HFFc6 (cell line): Measurements from ENCODE around the gene MEGF8. TPM values are rescaled to one million over a fixed set of nuclear protein-coding genes. Genes with fewer than 3 reads are reported as not detected.
A peak's percentile ranks its signal among the peaks of the same experiment; 100 is the strongest.

Experiments used
- DNase-seq: peaks from one replicate; pipeline ENCODE4 v3.0.0-alpha.2; 2018
- H3K27ac Mint-ChIP-seq: 2 replicates; pipeline ENCODE4 v1.8.0; 2020; ENCODE audit warnings: mild to moderate bottlenecking, mixed read lengths
- H3K27me3 Mint-ChIP-seq: 2 replicates; pipeline ENCODE4 v1.8.0; 2021; ENCODE audit warnings: mild to moderate bottlenecking, moderate library complexity, mixed read lengths; ENCODE audit not compliant: insufficient read depth
- H3K36me3 Mint-ChIP-seq: 2 replicates; pipeline ENCODE4 v1.8.0; 2021; ENCODE audit warnings: low read depth, mixed read lengths
- H3K4me1 Mint-ChIP-seq: 2 replicates; pipeline ENCODE4 v1.8.0; 2020; ENCODE audit warnings: low read depth, mixed read lengths
- H3K4me3 Mint-ChIP-seq: 2 replicates; pipeline ENCODE4 v1.8.0; 2020; ENCODE audit warnings: mild to moderate bottlenecking, moderate library complexity, mixed read lengths
- H3K9me3 Mint-ChIP-seq: 2 replicates; pipeline ENCODE4 v1.8.0; 2020; ENCODE audit warnings: mild to moderate bottlenecking, mixed read lengths
- total RNA-seq, 6 experiments: library from RNA; stranded (reverse); fragmentation: NEBNext Ultra II Directional; extraction: Animal tissue kit (Norgen Biotek cat#: 25700); gene quantifications; 2 replicates in 1 of 6; 3 replicates in 5 of 6; pipeline ENCODE4 v1.2.3, GENCODE V29; 2021
- TF ChIP-seq, protein P1 (sequence below): fragments of 200-600 bp; sonication (generic); IDR thresholded peaks from 2 replicates; pipeline ENCODE4 v1.5.0; 2021; ENCODE audit warnings: antibody characterized with exemption, mild to moderate bottlenecking

The MEGF8 gene
- total RNA-seq, 6 experiments from 2014 or later, result 17.7 to 23.6 (median 18.8) TPM

DNA sequence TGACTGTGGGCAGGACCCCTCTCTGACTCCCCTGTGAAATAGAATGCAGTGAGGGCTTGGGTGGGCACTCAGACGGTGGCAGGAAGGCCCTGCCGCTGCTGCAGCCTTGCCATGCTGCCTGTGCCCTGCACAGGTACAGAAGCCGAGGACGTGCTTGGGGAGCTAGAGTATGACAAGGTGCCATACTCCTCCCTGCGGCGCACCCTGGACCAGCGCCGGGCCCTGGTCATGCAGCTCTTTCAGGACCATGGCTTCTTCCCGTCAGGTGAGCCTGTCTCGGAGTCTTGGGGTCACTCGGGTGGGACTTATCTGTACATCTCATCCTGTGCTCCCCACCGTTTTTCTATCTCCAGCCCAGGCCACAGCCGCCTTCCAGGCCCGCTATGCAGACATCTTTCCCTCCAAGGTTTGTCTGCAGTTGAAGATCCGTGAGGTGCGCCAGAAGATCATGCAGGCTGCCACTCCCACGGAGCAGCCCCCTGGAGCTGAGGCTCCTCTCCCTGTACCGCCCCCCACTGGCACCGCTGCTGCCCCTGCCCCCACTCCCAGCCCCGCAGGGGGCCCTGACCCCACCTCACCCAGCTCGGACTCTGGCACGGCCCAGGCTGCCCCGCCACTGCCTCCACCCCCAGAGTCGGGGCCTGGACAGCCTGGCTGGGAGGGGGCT lies 30.8 kb upstream of the MEGF8 start:
- Mint-ChIP-seq H3K4me1 (no peaks in the 10 kb centered on the region), H3K27me3 (no peaks in the 10 kb centered on the region; the same call in 1 of the 2 replicates), H3K27ac (no peak overlapping the region), H3K9me3 (no peaks in the 10 kb centered on the region), H3K36me3 (peaks cover 10% of the 10 kb centered on the region; the same call in 1 of the 2 replicates), H3K4me3 (no peak overlapping the region)
- TF ChIP-seq, protein P1, sequence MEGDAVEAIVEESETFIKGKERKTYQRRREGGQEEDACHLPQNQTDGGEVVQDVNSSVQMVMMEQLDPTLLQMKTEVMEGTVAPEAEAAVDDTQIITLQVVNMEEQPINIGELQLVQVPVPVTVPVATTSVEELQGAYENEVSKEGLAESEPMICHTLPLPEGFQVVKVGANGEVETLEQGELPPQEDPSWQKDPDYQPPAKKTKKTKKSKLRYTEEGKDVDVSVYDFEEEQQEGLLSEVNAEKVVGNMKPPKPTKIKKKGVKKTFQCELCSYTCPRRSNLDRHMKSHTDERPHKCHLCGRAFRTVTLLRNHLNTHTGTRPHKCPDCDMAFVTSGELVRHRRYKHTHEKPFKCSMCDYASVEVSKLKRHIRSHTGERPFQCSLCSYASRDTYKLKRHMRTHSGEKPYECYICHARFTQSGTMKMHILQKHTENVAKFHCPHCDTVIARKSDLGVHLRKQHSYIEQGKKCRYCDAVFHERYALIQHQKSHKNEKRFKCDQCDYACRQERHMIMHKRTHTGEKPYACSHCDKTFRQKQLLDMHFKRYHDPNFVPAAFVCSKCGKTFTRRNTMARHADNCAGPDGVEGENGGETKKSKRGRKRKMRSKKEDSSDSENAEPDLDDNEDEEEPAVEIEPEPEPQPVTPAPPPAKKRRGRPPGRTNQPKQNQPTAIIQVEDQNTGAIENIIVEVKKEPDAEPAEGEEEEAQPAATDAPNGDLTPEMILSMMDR, result no peak
- DNase-seq, result no peak

DNA sequence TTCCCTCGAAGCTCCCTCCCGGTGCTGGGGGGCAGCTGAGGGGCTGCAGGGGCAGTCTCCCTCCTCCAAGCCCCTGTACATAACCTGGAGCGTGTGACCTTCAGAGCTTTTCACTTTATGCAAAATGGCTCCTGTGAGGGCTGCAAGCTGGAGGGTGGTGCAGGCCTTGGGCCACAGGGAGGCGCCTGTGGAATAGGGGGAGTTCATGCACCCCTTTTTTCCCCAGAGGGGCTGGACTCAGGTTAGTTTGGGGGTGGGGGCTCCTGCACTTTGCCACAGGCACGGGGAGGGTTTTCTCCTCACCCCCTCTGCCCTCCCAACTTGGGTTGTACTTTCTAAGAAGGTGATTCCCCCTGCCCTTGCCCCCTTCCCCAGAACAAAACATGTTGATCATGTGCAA lies 30.1 kb upstream of the MEGF8 start:
- TF ChIP-seq, protein P1, result no peak
- Mint-ChIP-seq H3K4me1 (no peaks in the 10 kb centered on the region), H3K27me3 (no peaks in the 10 kb centered on the region; the same call in 1 of the 2 replicates), H3K9me3 (no peaks in the 10 kb centered on the region), H3K4me3 (no peak overlapping the region), H3K36me3 (peaks cover 10% of the 10 kb centered on the region; the same call in 1 of the 2 replicates), H3K27ac (no peak overlapping the region)
- no peak for DNase-seq

DNA sequence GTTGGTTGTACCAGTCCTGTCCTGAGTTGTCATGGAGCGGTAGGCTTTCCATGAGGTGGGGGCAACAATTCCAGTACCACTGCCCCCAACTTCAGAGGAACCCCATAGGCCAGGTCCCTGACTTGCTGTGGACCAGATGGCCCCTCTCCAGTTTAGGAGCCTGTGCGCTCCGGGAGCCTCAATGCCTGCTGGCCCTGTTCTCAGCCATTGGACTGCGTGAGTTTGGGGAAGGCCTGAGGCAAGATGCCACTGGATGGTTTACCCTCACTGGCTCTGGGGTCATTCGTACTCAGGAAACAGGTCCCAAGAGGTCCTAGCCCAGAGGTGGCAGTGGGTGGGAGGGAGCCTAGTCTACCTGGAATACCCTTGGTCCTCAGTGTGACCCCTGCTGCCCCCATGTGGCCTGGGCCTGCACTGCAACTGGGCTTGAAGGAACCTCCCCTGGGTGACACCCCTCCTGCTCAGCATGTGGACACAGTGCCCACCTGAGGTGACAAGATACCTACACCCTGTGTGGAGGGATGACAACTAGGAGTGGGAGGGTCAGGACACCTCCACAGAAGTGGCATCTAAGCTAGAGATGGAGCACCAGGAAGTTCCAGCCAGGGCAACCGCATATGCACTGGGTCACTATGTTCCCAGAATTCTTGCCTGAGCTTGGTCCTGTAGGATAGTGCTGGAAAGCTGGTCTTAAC lies 29.5 kb upstream of the MEGF8 start:
- peak; percentile 38 for DNase-seq
- peaks cover under 1% of the 10 kb centered on the region; the same call in 1 of the 2 replicates for H3K4me1 Mint-ChIP-seq
- no peak overlapping the region for H3K27ac Mint-ChIP-seq
- TF ChIP-seq, protein P1, result peak; percentile 92
- H3K4me3 Mint-ChIP-seq, result no peak overlapping the region; the same call in 1 of the 2 replicates
- no peaks in the 10 kb centered on the region for H3K9me3 Mint-ChIP-seq
- H3K27me3 Mint-ChIP-seq, result no peaks in the 10 kb centered on the region; the same call in 1 of the 2 replicates
- peaks cover 10% of the 10 kb centered on the region; the same call in 1 of the 2 replicates for H3K36me3 Mint-ChIP-seq

DNA sequence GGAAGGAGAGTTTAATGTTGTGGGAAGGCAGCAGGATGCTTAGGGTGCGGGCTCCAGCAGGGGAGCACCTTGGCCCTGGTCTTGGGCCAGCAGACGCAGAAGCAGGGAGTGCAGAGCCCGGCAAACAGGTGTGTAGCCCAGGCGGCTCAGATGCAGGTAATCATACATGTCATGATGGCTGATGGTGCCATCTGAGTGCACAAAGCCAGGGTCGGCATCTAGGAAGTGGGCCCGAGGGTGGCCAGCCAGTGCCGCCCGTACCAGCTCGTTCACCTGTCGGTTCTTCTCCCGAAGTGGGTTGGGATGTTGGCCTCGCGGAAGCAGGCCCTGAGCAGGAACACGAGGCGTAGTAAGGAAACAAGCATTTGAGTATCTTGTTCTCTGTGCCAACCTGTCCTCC lies 28.4 kb upstream of the MEGF8 start:
- H3K27ac Mint-ChIP-seq, result no peak overlapping the region

DNA sequence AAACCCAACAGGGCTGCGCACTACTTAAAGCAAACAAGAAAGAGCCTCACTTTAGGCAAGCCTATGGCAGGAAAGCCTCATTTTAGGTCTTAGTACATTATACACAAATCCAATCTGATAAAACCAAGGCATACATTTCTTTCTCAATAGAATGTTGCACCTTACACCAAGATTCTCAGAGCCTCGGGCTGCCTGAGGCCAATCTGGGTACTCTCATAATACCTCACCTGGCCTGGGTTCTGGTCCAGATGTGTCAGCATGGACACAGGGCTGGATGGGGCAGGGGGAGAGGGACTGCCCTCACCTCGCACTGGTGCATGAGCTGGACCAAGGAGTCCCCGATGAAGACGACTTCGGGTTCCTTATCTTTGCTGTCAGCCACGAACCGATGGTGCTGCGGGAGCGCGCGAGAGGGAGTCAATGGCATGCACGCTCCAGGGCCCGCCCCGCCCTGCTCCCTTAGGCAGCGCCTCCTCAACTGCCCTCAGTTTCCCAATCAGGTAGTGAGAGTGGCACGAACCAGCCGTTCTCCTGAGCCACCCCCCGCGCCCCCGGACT lies 23.7 kb upstream of the MEGF8 start, which contains the start of gene PRR19:
Gene PRR19, plus strand, starts transcription at position 487 of the 558 bp plus-strand sequence. CDS start 7,453 bp downstream, outside the sequence.
- Mint-ChIP-seq H3K27me3 (no peaks in the 10 kb centered on the region; the same call in 1 of the 2 replicates), H3K4me3 (peak within 1 kb of the TSS; percentile 90), H3K27ac (peak within 1 kb of the TSS; percentile 66), H3K9me3 (no peaks in the 10 kb centered on the region), H3K36me3 (no peaks in the 10 kb centered on the region; the same call in 1 of the 2 replicates), H3K4me1 (peaks cover 30% of the 10 kb centered on the region)
- no peak for DNase-seq
- TF ChIP-seq, protein P1, result no peak

More for the DNA sequence above, 28.4 kb upstream of the MEGF8 start:
- H3K27me3 Mint-ChIP-seq, result no peaks in the 10 kb centered on the region; the same call in 1 of the 2 replicates
- H3K36me3 Mint-ChIP-seq, result peaks cover 5% of the 10 kb centered on the region; the same call in 1 of the 2 replicates
- H3K4me1 Mint-ChIP-seq, result peaks cover 10% of the 10 kb centered on the region
- no peak for DNase-seq
- TF ChIP-seq, protein P1, result no peak
- H3K9me3 Mint-ChIP-seq, result no peaks in the 10 kb centered on the region
- H3K4me3 Mint-ChIP-seq, result no peak overlapping the region
